Activated naive CD4-positive, alpha-beta T cell treated with anti-CD3 and anti-CD28 coated beads, Interleukin-2, amount 50 U/mL, for 16 hours (primary cell): ENCODE measurements around the gene PELI1.

ENCODE experiments used
- DNase-seq: peaks from one replicate; pipeline ENCODE4 v3.0.0-alpha.2; 2020

The PELI1 gene, protein sequence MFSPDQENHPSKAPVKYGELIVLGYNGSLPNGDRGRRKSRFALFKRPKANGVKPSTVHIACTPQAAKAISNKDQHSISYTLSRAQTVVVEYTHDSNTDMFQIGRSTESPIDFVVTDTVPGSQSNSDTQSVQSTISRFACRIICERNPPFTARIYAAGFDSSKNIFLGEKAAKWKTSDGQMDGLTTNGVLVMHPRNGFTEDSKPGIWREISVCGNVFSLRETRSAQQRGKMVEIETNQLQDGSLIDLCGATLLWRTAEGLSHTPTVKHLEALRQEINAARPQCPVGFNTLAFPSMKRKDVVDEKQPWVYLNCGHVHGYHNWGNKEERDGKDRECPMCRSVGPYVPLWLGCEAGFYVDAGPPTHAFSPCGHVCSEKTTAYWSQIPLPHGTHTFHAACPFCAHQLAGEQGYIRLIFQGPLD

DNA sequence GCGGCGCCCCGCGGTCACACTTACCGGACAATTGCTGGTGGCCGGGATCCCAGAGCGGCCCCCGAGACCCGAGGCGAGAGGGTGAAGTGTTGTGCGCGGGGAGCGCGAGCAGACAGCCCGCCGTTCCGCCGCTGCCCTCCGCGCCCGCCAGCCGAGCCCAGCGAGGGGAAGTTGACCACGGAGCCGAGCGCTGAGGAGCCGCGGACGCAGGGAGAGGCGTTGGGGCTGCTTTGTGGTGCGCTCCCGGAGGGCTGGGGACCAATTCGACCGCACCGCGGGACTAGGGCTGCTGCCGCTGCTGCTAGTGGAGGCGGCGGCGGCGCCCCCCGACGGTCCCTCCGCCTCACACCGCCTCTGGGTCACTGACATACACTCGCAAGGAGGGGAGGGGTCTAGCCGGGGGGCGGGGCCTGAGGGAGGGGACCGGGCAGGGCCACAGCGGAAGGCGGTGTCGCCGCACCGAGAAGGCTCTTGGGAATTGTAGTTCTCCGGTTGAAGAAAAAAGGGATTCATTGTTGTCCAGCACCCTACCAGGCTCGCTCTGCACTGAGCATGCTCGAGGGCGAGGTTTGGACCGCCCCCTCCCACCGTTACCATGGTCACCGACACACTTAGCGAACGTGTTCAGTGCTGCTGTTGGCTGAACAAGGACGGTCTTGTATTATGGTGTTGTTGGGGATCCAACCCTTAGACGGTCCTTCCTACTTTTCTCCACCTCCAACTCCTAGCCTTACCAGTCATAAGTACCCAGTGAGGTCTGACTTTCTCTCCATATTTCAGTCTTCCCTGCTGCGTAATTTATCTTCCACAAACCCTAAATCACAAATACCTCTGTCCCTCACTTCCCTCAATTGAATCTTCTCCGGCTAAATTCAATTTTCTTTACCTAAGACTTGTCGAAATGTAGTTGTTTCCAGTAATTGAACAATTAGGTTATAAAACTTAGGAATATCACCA, at the start of gene PELI1:
PELI1 (minus strand) TSS at position 364 of the 957 bp plus-strand sequence. CDS start 36,110 bp downstream, outside the sequence.
- DNase-seq: peak; percentile 89

DNA sequence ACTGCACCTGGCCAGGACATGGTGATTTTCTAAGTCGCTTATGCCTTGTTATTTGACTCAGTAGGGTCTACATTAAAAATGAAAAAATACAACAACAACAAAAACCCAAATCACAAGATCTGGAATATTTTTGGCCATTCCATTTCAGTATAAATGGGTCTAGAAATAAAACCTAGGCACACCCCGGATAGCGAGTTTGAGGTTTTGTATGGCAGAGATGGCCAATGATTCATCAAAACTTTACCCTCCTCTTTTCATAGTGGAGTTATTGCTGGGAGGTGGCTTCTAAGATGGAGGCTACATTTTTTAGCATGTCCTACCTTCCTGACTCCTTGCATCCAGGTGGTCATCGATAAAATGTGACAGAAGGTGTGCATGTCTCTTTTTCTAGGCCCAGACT, 49.3 kb upstream of the PELI1 start:
- DNase-seq: no peak

DNA sequence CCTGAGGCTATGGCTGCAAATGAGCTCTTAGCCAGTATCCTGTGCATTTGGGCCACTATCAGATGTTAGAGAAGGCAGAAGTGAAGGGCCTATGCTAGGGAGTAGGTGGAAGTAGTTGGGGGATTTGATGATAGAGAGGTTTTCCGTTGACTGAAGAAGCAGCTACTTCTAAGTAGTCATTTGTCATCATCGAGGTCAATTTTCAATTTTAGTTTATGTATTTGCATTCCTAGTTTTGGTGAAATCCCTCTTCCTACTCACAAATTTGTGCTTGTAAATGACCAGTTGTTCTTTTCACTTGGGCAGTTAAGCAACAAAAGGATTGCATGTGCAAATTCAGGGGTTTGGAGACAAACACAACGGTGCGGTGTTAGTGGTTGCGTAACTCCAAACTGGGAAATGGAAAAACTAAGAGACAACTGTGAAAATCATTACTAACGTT, 48.5 kb upstream of the PELI1 start:
- DNase-seq: no peak

DNA sequence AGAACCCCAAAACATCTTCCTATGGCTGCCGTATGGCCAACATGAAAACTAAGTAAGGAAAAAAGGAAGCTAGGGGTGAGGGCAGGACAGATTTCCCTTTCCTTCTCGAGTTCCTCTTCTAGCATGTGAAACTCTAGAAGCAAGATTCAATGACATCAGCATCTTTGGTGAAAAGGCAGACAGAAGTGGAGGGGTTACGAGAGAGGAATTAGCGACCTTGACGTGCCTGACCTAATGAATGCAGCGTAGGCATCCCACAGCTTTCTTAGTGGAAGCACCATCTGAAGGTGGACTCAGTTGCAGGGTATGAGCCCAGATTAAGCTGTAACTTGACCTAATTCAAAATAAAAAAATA, 47.9 kb upstream of the PELI1 start:
- no peak for DNase-seq

DNA sequence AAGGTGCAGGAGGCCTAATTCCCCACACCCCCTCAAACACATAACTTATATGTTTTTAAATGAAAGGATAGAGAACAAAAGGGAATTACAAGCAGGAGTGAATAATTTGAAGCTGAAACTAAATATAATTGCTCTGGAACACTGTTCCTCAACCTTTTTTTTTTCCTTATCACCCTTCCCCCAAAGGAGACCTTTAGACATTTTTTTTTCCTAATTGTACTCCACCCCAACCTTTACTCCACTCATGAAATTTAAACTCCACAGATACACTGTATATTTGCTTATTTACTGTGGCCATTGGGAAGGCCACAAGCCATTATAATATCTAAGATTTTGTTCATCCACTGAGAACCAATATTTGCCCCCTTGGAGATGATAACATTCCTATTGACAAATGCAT, 45.4 kb upstream of the PELI1 start:
- no peak for DNase-seq

DNA sequence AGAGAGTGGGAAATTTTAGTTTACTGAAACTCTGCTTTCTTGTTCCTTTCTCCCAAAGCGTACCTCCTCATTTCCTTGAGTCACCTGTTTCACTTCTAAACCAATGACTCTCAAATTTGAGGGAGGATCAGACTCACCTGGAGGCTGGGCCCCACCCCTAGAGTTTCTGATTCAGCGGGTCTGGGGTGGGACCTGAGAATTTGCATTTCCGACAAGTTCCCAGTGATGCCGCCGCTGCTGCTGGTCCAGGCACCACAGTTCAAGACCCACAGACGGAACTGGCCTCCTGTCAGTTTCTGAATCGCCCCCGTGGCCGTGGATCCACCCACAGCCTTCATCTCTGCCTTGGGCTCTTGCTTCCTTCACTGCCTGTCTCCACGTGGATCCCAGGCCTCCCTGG, 44.9 kb upstream of the PELI1 start:
- no peak for DNase-seq

DNA sequence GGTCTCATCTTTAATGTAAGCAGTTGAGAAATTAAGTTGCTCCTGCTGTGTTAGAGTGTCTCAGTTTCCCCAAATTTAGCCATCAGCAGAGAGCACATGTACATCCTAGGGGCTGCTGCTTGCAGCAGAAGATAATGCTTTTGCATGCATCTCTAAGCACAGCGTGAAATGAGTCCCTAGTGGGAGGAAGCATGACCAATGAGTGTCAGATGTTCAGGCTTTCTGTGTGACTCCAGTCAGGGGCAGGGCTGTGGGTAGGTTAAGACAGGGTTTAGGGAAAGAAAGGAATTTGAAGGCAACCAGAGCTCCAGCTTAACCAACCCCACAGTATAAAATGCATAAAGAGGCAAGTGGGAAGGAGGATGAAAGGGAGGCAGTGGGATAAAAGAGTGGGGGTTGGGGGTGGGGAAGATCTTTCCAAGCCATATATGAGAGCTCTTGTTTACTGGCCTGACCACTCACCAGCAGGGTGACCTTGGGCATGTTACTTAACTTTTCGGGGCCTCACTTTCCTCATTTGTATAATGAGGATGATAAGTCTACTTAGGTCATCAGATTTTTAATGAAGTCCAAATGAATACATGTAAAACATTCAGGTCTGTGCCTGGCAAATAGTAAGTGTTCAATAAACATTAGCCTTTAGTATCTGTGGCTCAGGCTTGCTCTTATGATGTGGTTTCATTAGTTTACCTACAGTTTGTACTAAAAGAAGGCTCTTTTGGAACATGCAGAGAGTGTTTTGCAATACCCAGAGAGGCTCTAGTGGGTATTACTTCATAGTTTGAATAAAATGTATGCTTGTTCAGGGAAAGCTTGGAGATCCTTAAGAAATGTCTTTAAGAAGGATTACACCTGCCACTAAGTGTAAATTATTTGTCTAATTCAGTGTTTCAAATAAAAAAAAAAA, 42.7 kb upstream of the PELI1 start:
- no peak for DNase-seq

DNA sequence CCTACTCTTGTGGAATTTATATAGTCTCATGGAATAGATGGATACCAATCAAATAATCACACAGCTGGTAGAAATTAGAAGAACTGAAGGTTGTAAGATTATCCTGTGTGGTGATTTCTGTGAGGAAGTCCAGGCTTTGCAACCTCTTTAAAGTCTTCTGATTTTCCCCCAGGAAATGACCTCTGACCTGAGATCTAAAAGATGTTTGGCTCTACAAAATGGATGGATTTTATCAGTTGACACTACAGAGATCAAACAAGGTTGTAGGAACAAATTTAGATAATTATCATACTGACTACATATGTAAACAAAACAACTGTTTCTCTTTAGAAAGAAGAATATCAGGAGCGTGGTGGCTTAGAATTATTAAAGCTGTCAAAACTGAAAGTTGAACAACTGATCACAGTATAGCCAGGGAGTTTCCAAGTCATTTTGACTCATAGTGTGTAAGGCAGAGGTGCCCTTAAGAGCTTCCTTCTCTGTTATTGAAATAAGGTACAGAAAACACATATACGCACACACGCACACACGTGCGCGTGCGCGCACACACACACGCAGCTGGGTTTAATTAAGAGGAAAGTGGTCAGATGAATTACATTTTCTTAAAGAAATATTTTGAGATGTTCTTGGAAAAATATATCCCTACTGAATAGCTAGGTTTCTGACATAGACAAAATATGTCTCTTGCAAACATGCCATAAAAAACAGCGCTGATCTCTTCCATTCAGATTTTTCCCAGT, 35.5 kb upstream of the PELI1 start:
- no peak for DNase-seq

DNA sequence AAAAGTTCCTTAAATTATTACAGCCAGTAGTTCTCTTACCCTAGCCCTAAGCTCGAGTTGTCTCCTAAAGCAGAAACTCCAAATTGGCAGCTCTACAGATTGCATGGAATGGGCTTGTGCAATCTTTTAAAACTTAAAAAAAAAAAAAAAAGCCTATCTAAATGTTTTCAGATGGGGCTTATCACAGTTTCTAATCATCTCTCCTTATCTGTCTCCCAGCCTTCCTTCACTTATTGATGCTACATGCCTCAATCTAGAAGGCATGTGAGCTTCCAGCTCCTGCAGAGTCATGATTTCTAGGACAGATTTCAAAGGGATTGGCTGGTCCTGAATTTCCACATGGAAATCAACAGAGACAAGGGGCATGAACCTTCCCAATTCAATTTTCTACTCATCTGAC, 33.1 kb upstream of the PELI1 start:
- DNase-seq: no peak

DNA sequence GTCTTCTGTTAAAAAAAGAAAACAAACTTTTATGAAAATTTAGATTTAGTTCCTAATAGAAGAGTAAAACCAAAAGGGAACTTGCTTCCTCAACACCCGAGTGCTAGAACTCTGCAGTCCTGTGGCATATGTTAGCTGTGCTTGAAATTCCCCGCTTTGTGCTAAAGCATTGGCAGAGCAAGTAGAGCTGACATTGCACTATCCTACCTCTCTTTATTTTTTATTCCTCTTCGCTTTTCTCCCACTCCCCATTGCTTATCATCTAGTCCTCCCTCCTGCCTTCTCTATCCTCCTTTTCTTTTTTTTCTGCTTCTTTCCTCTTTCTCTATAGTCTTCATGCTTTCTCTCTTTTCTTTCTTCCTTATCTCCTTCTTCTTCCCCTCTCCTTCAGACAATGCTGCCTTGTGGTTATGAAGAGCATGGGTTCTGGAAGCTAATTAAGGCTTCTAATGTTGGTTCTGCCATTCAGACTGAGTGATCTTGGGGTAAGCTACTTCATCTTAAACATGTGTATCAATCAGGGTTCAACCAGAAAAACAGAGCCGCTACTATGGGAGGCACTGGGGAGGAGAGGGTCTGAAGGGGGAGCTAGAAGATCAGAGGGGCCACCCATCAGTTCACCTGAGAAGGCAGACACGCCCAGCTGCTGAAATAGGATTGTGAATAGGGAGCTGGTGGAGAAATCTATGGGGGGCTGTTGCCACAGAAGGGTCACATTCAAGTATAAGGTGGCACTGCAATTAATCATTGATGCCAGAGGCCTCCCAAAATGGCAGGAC, 31.4 kb upstream of the PELI1 start:
- no peak for DNase-seq

DNA sequence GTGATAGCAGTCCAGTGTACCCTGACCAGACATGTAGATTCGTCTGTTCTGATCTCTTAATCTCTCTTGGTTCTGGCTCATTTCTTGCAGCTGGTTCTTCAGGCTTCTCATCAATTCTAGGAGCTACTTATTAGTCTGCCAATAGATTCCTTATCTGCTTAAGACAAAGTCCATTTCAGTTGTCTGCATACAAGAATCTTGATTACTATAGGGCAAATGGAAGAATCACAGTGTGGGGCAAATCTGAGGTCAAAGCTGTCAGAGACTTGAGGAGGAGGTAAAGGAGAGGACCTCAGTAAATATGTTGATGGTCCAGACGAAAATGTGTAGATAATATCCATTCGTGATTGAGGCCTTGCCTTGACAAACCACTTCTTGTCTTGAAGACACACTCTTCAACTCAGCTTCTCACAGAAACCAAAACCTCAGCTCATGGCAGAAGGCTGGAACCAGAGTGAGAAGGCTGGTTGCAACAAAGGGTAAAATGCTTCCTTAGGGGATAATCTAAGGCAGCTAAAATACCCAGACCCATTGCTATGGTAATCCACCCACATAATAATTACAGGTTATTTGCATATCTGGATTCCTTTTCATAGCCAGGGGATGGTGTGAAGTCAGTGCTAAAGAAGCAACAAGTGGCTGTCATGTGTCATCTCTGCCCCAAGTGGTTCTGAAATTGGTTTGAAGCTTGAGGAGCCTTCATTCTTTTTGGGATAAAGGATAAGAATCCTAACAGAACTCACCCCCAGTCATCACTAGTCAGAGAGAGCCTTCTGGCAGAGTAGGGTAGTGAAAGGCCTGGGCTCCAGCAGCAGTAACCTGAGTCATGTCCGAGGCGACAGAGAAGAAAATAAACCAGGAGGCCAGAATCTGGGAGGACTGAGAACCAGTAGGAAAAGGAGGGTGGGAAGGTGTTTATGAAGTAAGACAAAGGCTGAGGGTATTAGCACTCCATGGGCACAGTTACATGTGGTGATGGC, 29.2 kb upstream of the PELI1 start:
- DNase-seq: no peak

DNA sequence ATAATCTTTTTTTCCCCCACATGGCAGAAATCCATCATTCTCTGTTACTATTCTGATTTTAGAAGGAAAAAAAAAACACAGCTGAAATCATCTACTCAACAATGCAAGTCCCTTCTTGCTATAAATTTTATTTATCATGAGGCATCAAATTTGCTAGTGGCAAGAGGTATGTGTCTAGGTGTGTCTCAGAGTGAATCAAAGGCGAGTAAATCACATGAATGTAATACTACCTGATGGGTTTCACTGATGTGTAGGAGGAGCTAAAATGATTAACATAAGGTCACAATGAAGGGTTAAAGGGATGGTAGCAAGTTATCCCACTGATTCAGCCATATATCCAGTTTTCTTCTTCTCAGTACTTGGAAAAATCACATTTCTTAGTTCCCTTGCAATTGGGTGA, 24.5 kb upstream of the PELI1 start:
- no peak for DNase-seq

DNA sequence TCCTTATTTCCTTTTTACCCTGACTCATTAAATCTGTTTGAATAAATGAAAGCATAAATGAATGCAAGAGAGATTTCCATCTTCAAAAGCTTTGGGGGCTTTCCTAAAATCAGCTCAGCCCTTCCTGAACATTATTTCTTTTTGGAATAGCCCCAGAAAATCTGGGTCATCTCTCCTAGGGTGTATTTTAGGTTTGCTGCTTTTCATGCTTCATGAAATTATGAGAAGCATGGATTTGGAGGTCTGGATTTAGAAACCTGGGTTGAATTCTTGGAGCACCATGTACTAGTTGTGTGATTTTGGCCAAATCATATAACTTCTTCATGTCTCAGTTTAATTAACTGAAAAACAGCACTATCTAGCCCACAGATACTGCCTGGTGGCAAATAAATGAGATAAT, 24.0 kb upstream of the PELI1 start:
- DNase-seq: no peak

DNA sequence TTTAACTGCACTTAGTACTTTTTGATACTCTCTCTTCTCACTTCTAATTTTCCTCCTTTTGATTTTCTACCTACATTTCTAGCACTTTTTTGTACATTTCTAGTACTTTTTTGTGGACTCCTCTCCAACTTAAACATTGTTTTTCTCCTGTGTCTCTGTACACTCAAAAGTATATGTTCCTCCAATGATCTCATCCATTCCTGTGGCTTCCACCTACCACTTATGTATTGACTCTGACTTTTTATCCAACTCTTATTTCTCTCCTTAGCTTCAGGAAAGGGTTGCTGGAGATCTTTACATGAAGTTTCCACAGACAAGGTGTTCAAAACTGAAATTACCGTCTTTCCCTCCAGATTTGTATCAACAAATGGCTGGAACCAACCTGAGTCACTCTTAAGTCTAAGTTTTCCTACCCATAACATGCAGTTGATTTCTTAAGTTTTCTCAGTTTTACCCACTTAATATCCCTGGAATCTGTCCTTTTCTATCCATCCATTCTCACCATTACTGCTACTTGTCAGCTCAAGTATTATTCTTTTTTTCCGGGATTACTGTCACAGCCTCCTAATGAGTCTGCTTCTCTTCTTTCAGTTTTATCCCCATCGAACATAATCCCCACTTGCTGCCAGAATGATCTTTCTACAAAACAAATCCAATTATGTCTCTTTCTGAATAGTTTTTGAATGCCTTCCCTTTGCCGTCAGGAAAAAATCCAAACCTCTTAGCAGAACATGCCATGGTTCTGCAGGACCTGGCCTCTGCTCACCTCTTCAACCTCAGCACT, 22.6 kb upstream of the PELI1 start:
- DNase-seq: no peak

DNA sequence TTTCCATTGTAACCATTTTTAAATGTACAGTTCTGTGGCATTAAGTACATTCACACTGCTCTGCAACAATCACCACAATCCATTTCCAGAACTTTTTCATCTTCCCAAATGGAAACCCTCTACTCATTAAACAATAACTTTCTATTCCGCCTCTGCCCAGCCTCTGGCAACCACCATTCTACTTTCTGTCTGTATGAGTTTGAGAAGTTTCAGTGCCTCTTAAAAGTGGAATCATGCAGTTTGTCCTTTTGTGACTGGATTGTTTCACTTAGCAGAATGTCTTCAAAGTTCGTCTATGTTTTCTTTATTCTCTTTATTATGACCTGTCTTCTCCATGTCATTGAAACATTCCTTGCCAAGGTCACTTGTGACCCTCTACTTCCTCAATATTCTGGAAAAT, 22.0 kb upstream of the PELI1 start:
- no peak for DNase-seq

DNA sequence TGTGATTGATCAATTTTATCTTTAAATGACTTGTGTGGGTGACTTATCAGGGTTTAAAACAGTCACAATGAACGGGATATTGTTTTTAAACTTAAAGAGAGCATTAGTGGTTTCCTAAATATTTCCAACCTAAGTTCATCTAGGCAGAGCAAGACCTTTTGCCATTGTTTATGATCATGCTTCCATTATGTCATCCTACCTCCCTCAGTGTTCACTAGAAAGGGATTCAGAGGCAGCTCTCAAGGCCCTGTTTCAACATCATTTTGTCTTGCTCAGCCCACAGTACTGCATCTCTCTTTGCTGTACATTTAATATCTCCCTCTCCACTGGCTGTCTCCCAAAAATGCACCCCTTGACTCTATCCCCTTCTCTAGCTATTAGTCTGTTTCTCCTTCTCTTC, 21.5 kb upstream of the PELI1 start:
- no peak for DNase-seq

DNA sequence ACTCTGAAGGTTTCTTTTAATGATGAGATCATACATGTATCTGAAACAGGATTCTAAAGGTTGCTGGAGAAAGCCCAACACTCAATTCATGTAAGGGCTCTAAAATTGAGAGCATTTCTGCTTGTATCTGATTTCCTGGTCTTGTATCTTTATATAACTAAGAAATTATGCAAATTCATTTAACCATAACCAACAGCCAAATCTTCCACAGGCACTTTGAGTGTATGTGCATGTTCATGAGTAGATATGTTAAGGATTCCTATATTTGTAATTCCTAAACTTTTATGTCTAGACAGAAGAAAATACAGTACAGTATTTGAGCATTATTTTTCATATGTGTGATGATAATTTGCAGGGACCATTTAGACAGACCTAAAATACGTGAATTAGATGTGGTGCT, 20.4 kb upstream of the PELI1 start:
- DNase-seq: no peak

DNA sequence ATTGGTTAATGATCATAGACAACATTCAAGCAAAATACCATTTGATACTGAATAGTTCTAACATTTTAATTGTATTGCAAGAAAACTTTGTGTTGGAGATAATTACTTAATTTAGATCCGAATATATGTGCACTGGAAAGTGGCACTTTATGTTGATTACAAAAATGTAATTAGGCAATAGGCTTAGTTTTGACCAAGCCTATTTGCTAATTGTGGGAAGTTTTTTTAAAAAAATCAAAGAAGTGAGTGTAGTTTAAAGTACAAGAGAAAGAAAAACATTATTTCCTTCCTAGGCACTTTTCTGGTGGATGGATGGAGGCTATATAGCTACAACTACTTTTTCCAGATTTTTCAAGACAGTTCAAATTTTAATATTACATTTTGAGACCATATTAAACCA, 18.3 kb upstream of the PELI1 start:
- no peak for DNase-seq

DNA sequence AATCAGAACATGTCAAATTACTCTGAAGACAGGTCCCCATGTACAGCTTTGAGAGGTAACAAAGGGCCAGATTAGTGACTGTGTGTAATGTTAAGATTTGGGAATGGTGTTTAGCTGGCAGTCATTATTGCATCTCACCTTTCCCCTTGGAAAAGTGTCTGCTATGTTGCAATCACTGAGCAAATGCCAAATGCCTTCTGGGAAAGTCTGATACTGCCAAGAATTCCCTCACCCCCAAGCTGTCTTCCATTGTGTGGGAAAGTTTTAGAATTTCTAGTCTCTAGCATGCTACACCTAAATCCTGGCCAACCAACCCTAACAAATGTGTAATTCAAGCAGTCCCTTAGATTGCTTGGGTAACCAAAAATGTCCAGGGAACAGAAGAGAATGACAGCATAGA, 13.6 kb upstream of the PELI1 start:
- no peak for DNase-seq
